AG09319 (cell line): Measurements from ENCODE around the gene CPT2.
A peak's percentile ranks its signal among the peaks of the same experiment; 100 is the strongest.
"Not testable (repeated sequence)": the region's sequence is repeated elsewhere in the genome, so short reads cannot be mapped to it uniquely, and the experiment has no call there.

Experiments used
- DNase-seq: peaks from one replicate; pipeline ENCODE4 v3.0.0-alpha.2; 2010; ENCODE audit warnings: low read depth; ENCODE audit errors: extremely low read depth
- CTCF ChIP-seq: IDR thresholded peaks from 2 replicates; pipeline ENCODE4 v1.5.1; 2011; ENCODE audit warnings: low read depth, mild to moderate bottlenecking, inconsistent platforms, low read length, moderate library complexity

CPT2 gene

GRCh38 chr1:53195246-53196016 lies 1.2 kb upstream of the CPT2 start:
- no peak for TF ChIP-seq CTCF
- DNase-seq: no peak

- no peak for TF ChIP-seq CTCF
- DNase-seq: no peak
Measured at GRCh38 chr1:53196017-53196484, 573 bp upstream of the CPT2 start.

GRCh38 chr1:53197291-53198200 lies 922 bp downstream of the CPT2 start:
- DNase-seq: no peak
- no peak for TF ChIP-seq CTCF

GRCh38 chr1:53198241-53198651 lies 1.6 kb downstream of the CPT2 start:
- peak; percentile 75 for DNase-seq

GRCh38 chr1:53203466-53203865 lies 6.8 kb downstream of the CPT2 start:
- TF ChIP-seq CTCF: no peak
- DNase-seq: no peak

More at GRCh38 chr1:53198241-53198651, 1.6 kb downstream of the CPT2 start:
- no peak for TF ChIP-seq CTCF

- DNase-seq: not testable (repeated sequence)
Measured at GRCh38 chr1:53205496-53205895, 8.9 kb downstream of the CPT2 start.

- DNase-seq: not testable (repeated sequence)
Measured at GRCh38 chr1:53206083-53206685, 9.6 kb downstream of the CPT2 start.
